Stomach (tissue), 9 donors: ENCODE data around the gene NR2F1-AS1. TPM values are rescaled to one million over a fixed set of nuclear protein-coding genes. Genes with fewer than 3 reads are reported as not detected.

Source experiments
- DNase-seq, 2 donors: peaks; one replicate each; pipeline versions ENCODE4 v3.0.0 to v3.0.0-alpha.2; 2013 to 2019
- H3K27ac ChIP-seq, 5 donors: fragments of 200-600 bp in 4 of 5; sonication (generic) in 4 of 5; one replicate each; pipeline ENCODE4 v1.5.1; 2013 to 2019; ENCODE audit warnings: mild to moderate bottlenecking in 1 of 5, moderate library complexity in 1 of 5
- H3K27me3 ChIP-seq, 3 donors: fragments of 200-600 bp; sonication (generic); one replicate each; pipeline ENCODE4 v1.5.1; 2017 to 2019; ENCODE audit warnings: mixed run types in 1 of 3
- H3K36me3 ChIP-seq, 4 donors: fragments of 200-600 bp; sonication (generic); 1 replicate in 3 of 4; 2 replicates in 1 of 4; pipeline ENCODE4 v1.5.1; 2016 to 2019
- H3K4me1 ChIP-seq, 4 donors: fragments of 200-600 bp; sonication (generic); one replicate each; pipeline ENCODE4 v1.5.1; 2016 to 2019
- H3K4me3 ChIP-seq, 4 donors: fragments of 200-600 bp; sonication (generic) in 3 of 4; one replicate each; pipeline ENCODE4 v1.5.1; 2016 to 2019; ENCODE audit warnings: mild to moderate bottlenecking in 1 of 4
- H3K9me3 ChIP-seq, 4 donors: fragments of 200-600 bp; sonication (generic); one replicate each; pipeline ENCODE4 v1.5.1; 2016 to 2019
- CTCF ChIP-seq, 7 experiments: fragments of 450-650 bp in 4 of 7; fragments of 200-600 bp in 3 of 7; sonication (generic) in 3 of 7; IDR thresholded peaks; one replicate each; pipeline ENCODE4 v1.5.1; 2016 to 2019; ENCODE audit warnings: antibody characterized with exemption in 7 of 7, control low read depth in 2 of 7, mild to moderate bottlenecking in 1 of 7
- EP300 ChIP-seq: sonication (generic); formaldehyde crosslinking; IDR thresholded peaks from one replicate; pipeline ENCODE4 v1.6.1; 2017; ENCODE audit warnings: antibody characterized with exemption
- POLR2A ChIP-seq, 4 donors: fragments of 450-650 bp; IDR thresholded peaks; one replicate each; pipeline ENCODE4 v1.6.1; 2016; ENCODE audit warnings: antibody characterized with exemption in 4 of 4, control low read depth in 2 of 4, mild to moderate bottlenecking in 1 of 4, moderate library complexity in 1 of 4
- POLR2AphosphoS5 ChIP-seq, 3 donors: sonication (generic); formaldehyde crosslinking; IDR thresholded peaks; one replicate each; pipeline ENCODE4 v1.6.1; 2016; ENCODE audit warnings: antibody characterized with exemption in 3 of 3
- WGBS, 5 donors: extraction: QIAGEN DNeasy Blood & Tissue Kit in 3 of 5; methylation state at CpG; one replicate each; pipeline versions ENCODE4 v1.1.5 to v1.1.7; 2013 to 2018; 5-methylcytosine and 5-hydroxymethylcytosine counted together
- intact Hi-C: fragments of 100-400 bp; cut with DNase I; formaldehyde crosslinking; loops from one replicate; pipeline ENCODE4 v1.15.1; 2023; ENCODE audit warnings: low total_unique reads
- polyA plus RNA-seq, 3 donors: library from polyadenylated mRNA; stranded (reverse); fragments of 200-250 nt; gene quantifications; one replicate each; pipeline ENCODE4 v1.2.3, GENCODE V29; 2013
- total RNA-seq, 5 donors: library from RNA; depleted of rRNA; stranded (reverse); fragments of >200 nt; gene quantifications; one replicate each; pipeline versions ENCODE4 v1.1.0 to v1.2.3, GENCODE V29; 2014 to 2016
- donor health status: healthy with polysubstance abuse.
- donor health status: Bipolar disorder and iron deficiency.
- donor health status: healthy.

Gene NR2F1-AS1
- total and polyA plus RNA-seq, 8 donors: 4.3 to 40.8 (median 14.2) TPM

GRCh38 chr5:93585041-93585766 is 4.2 kb upstream of the NR2F1-AS1 start:
- H3K4me1 ChIP-seq: peaks cover 19 to 45% (median 32%) of the 10 kb centered on the region in 4 donors
- peak in 1 of 2 donors; percentile 59 for DNase-seq
- H3K4me3 ChIP-seq: peak overlapping the region; percentile 52 to 81 (median 62)
- peaks cover 0 to 10% (median 3%) of the 10 kb centered on the region in 4 donors for H3K9me3 ChIP-seq
- TF ChIP-seq POLR2A (IDR thresholded peaks at IDR 0.05): no peak
- TF ChIP-seq EP300: no peak
- TF ChIP-seq POLR2AphosphoS5 (IDR thresholded peaks at IDR 0.05): no peak
- TF ChIP-seq CTCF (IDR thresholded peaks at IDR 0.05): no peak
- peaks cover 0 to 9% (median 0%) of the 10 kb centered on the region in 4 donors for H3K36me3 ChIP-seq
- intact Hi-C loops: no loop called here
- WGBS, 5 donors: 1 to 2% (median 2%) methylated on average over 36 to 70 of the region's 70 CpGs
- peak overlapping the region in 4 of 5 donors; percentile 71 to 91 (median 81) for H3K27ac ChIP-seq
- peaks cover 0 to 98% (median 73%) of the 10 kb centered on the region in 3 donors for H3K27me3 ChIP-seq

GRCh38 chr5:93584596-93585040 is 3.6 kb upstream of the NR2F1-AS1 start:
- peak overlapping the region; percentile 52 to 81 (median 62) for H3K4me3 ChIP-seq
- WGBS, 5 donors: 0 to 1% (median 0%) methylated on average over 2 to 40 of the region's 48 CpGs
- DNase-seq: peak in 1 of 2 donors; percentile 58
- peaks cover 0 to 9% (median 0%) of the 10 kb centered on the region in 4 donors for H3K36me3 ChIP-seq
- H3K4me1 ChIP-seq: peaks cover 22 to 45% (median 36%) of the 10 kb centered on the region in 4 donors
- peaks cover 0 to 10% (median 3%) of the 10 kb centered on the region in 4 donors for H3K9me3 ChIP-seq
- intact Hi-C loops: no loop called here
- peaks cover 0 to 98% (median 79%) of the 10 kb centered on the region in 3 donors for H3K27me3 ChIP-seq
- TF ChIP-seq EP300 (no peak), POLR2A (IDR thresholded peaks at IDR 0.05) (no peak), POLR2AphosphoS5 (IDR thresholded peaks at IDR 0.05) (no peak), CTCF (IDR thresholded peaks at IDR 0.05) (no peak)
- peak overlapping the region; percentile 36 to 91 (median 74) for H3K27ac ChIP-seq

DNA sequence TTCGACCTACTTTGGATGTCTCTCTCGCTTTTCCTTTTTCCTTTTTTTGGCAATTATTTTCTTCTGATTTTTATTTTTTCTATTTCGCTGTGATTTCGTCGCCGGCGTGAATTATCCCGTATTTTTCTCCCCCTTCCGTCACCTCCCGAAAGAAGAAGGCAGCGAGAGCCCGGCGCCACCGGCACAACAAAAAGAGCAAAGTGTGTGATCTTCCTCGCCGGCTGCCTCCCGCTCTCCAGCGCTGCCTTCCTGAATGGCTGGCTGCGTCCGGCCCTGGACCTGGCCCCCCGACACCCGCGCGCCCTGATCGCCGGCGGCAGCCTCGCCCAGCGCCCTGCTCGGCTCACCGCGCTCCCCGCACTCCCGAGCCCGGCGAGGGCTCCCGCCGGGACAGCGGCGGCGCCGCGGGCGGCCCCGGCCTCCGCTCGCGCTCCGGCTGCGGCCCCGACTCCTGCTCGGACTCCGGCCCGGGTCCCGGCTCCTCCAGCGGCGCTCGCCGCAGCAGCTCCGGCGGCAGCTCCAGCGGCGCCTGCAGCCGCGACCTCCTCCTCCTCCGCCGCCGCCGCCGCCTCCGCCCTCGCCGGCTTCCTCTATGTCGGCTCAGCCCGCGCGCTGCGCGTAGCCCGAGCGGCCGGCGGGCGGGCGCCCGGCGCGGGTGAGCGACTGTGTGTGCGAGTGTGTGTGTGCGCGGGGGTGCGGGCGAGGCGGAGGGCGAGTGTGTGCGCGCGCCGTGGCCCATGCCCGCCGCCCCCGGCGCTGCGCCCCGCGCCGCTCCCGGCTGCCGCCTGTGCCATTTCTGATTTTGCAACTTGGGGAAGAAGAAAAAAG is 3.0 kb upstream of the NR2F1-AS1 start:
- no peak for TF ChIP-seq CTCF (IDR thresholded peaks at IDR 0.05)
- TF ChIP-seq POLR2A (IDR thresholded peaks at IDR 0.05): no peak
- no peak for TF ChIP-seq EP300
- TF ChIP-seq POLR2AphosphoS5 (IDR thresholded peaks at IDR 0.05): no peak
- peak in 1 of 2 donors; percentile 79 for DNase-seq
- peaks cover 22 to 50% (median 41%) of the 10 kb centered on the region in 4 donors for H3K4me1 ChIP-seq
- WGBS, 5 donors: 1 to 2% (median 1%) methylated on average over 72 to 110 of the region's 110 CpGs
- peak overlapping the region; percentile 36 to 95 (median 88) for H3K27ac ChIP-seq
- intact Hi-C loops: no loop called here
- H3K36me3 ChIP-seq: peaks cover 0 to 9% (median 0%) of the 10 kb centered on the region in 4 donors
- H3K4me3 ChIP-seq: peak overlapping the region; percentile 52 to 81 (median 62)
- H3K9me3 ChIP-seq: peaks cover 0 to 10% (median 3%) of the 10 kb centered on the region in 4 donors
- H3K27me3 ChIP-seq: peaks cover 0 to 98% (median 82%) of the 10 kb centered on the region in 3 donors

- H3K4me3 ChIP-seq: peak overlapping the region; percentile 52 to 81 (median 62)
- H3K36me3 ChIP-seq: peaks cover 0 to 9% (median 0%) of the 10 kb centered on the region in 4 donors
- WGBS, 5 donors: 2 to 9% (median 5%) methylated on average over 4 of the region's 4 CpGs
- peaks cover 0 to 98% (median 85%) of the 10 kb centered on the region in 3 donors for H3K27me3 ChIP-seq
- peaks cover 27 to 52% (median 43%) of the 10 kb centered on the region in 4 donors for H3K4me1 ChIP-seq
- no peak for DNase-seq
- H3K9me3 ChIP-seq: peaks cover 0 to 10% (median 3%) of the 10 kb centered on the region in 4 donors
- intact Hi-C loops: no loop called here
- TF ChIP-seq EP300 (no peak), CTCF (IDR thresholded peaks at IDR 0.05) (no peak), POLR2A (IDR thresholded peaks at IDR 0.05) (no peak), POLR2AphosphoS5 (IDR thresholded peaks at IDR 0.05) (no peak)
- H3K27ac ChIP-seq: peak overlapping the region in 4 of 5 donors; percentile 74 to 95 (median 90)
Measured at GRCh38 chr5:93583439-93583767, 2.4 kb upstream of the NR2F1-AS1 start.
